H9 (cell line): ENCODE results near the gene PAQR4. TPM values are rescaled to one million over a fixed set of nuclear protein-coding genes. Genes with fewer than 3 reads are reported as not detected.

ENCODE experiments used
- DNase-seq: peaks from one replicate; pipeline ENCODE4 v3.0.0-alpha.2; 2017
- H2AFZ ChIP-seq: one replicate; pipeline ENCODE4 v1.6.1; 2013; ENCODE audit warnings: mild to moderate bottlenecking, low read length, control low read depth, moderate library complexity
- H2AK5ac ChIP-seq: 2 replicates; pipeline ENCODE4 v1.6.1; 2013; ENCODE audit warnings: low read length, control low read depth, mixed read lengths; ENCODE audit not compliant: insufficient read length
- H2BK120ac ChIP-seq: one replicate; pipeline ENCODE4 v1.6.1; 2013; ENCODE audit warnings: low read depth, mild to moderate bottlenecking, low read length, control low read depth, inconsistent platforms; ENCODE audit not compliant: poor library complexity, severe bottlenecking
- H2BK12ac ChIP-seq: 2 replicates; pipeline ENCODE4 v1.6.1; 2013; ENCODE audit warnings: low read length, control low read depth, mixed read lengths, low read depth; ENCODE audit not compliant: insufficient read length
- H2BK15ac ChIP-seq: 2 replicates; pipeline ENCODE4 v1.6.1; 2013; ENCODE audit warnings: low read depth, low read length, control low read depth
- H2BK20ac ChIP-seq: one replicate; pipeline ENCODE4 v1.6.1; 2013; ENCODE audit warnings: low read depth, mild to moderate bottlenecking, low read length, control low read depth, inconsistent platforms; ENCODE audit not compliant: poor library complexity, severe bottlenecking
- H2BK5ac ChIP-seq: 2 replicates; pipeline ENCODE4 v1.6.1; 2013; ENCODE audit warnings: low read length, control low read depth, mixed read lengths; ENCODE audit not compliant: insufficient read length
- H3K14ac ChIP-seq: 2 replicates; pipeline ENCODE4 v1.6.1; 2013; ENCODE audit warnings: low read length, control low read depth; ENCODE audit not compliant: insufficient read depth
- H3K18ac ChIP-seq: 2 replicates; pipeline ENCODE4 v1.6.1; 2013; ENCODE audit warnings: low read depth, mild to moderate bottlenecking, mixed read lengths, low read length, control low read depth; ENCODE audit not compliant: insufficient read length
- H3K23ac ChIP-seq: 2 replicates; pipeline ENCODE4 v1.6.1; 2013; ENCODE audit warnings: low read length, control low read depth, mixed read lengths, low read depth; ENCODE audit not compliant: insufficient read length
- H3K23me2 ChIP-seq: 2 replicates; pipeline ENCODE4 v1.6.1; 2013; ENCODE audit warnings: low read depth, mild to moderate bottlenecking, mixed read lengths, low read length, control low read depth; ENCODE audit not compliant: insufficient read length, poor library complexity, severe bottlenecking
- H3K27ac ChIP-seq: 2 replicates; pipeline ENCODE4 v1.5.1; 2013; ENCODE audit warnings: low read length, control low read depth, mixed read lengths, low read depth; ENCODE audit not compliant: insufficient read length
- H3K27me3 ChIP-seq: 2 replicates; pipeline ENCODE4 v1.6.1; 2013; ENCODE audit warnings: low read length, control low read depth, inconsistent platforms; ENCODE audit not compliant: insufficient read depth
- H3K4ac ChIP-seq: 2 replicates; pipeline ENCODE4 v1.6.1; 2013; ENCODE audit warnings: low read depth, mild to moderate bottlenecking, control low read depth, inconsistent platforms, low read length, moderate library complexity
- H3K4me1 ChIP-seq: 2 replicates; pipeline ENCODE4 v1.6.1; 2013; ENCODE audit warnings: low read length, control low read depth, inconsistent platforms; ENCODE audit not compliant: insufficient read depth
- H3K4me2 ChIP-seq: 2 replicates; pipeline ENCODE4 v1.6.1; 2013; ENCODE audit warnings: low read length, control low read depth, mixed read lengths; ENCODE audit not compliant: insufficient read length, insufficient read depth
- H3K56ac ChIP-seq: 2 replicates; pipeline ENCODE4 v1.6.1; 2013; ENCODE audit warnings: low read depth, mild to moderate bottlenecking, mixed read lengths, low read length, control low read depth; ENCODE audit not compliant: insufficient read length
- H3K79me1 ChIP-seq: 2 replicates; pipeline ENCODE4 v1.6.1; 2013; ENCODE audit warnings: low read depth, mild to moderate bottlenecking, moderate library complexity, low read length, control low read depth, inconsistent platforms; ENCODE audit not compliant: insufficient read depth, poor library complexity, severe bottlenecking
- H3K79me2 ChIP-seq: 2 replicates; pipeline ENCODE4 v1.6.1; 2013; ENCODE audit warnings: low read length, control low read depth, inconsistent platforms; ENCODE audit not compliant: insufficient read depth
- H3K9ac ChIP-seq: 2 replicates; pipeline ENCODE4 v1.6.1; 2013; ENCODE audit warnings: low read length, control low read depth, mixed read lengths; ENCODE audit not compliant: insufficient read length; ENCODE audit errors: extremely low read depth
- H3K9me3 ChIP-seq: one replicate; pipeline ENCODE4 v1.6.1; 2013; ENCODE audit warnings: low read depth, low read length, inconsistent platforms; ENCODE audit not compliant: control insufficient read depth
- H3T11ph ChIP-seq: one replicate; pipeline ENCODE4 v1.6.1; 2013; ENCODE audit warnings: mild to moderate bottlenecking, low read length, control low read depth, inconsistent platforms
- H4K20me1 ChIP-seq: one replicate; pipeline ENCODE4 v1.6.1; 2013; ENCODE audit not compliant: control insufficient read depth, insufficient read length, insufficient read depth
- H4K5ac ChIP-seq: 2 replicates; pipeline ENCODE4 v1.6.1; 2013; ENCODE audit warnings: low read depth, mild to moderate bottlenecking, mixed read lengths, low read length, control low read depth; ENCODE audit not compliant: insufficient read length
- H4K8ac ChIP-seq: replicated peaks from 2 replicates; pipeline ENCODE4 v1.6.1; 2013; ENCODE audit warnings: low read length, control low read depth, mixed read lengths, low read depth; ENCODE audit not compliant: insufficient read length
- H4K91ac ChIP-seq: 2 replicates; pipeline ENCODE4 v1.6.1; 2013; ENCODE audit warnings: low read depth, mild to moderate bottlenecking, moderate library complexity, mixed read lengths, low read length, control low read depth; ENCODE audit not compliant: insufficient read length
- H3K27ac Mint-ChIP-seq, 3 experiments: 2 replicates in 2 of 3; 3 replicates in 1 of 3; pipeline ENCODE4 v1.8.0; 2020 to 2021; ENCODE audit warnings: mixed read lengths in 3 of 3, mild to moderate bottlenecking in 1 of 3, moderate library complexity in 1 of 3
- H3K27me3 Mint-ChIP-seq: 2 replicates; pipeline ENCODE4 v1.8.0; 2021; ENCODE audit warnings: low read depth, mild to moderate bottlenecking, moderate library complexity, mixed read lengths
- H3K36me3 Mint-ChIP-seq, 3 experiments: 2 replicates in 2 of 3; 3 replicates in 1 of 3; pipeline ENCODE4 v1.8.0; 2020 to 2021; ENCODE audit warnings: low read depth in 3 of 3, mixed read lengths in 3 of 3; ENCODE audit not compliant: insufficient read depth in 1 of 3
- H3K4me1 Mint-ChIP-seq, 2 experiments: 2 replicates each; pipeline ENCODE4 v1.8.0; 2020; ENCODE audit warnings: mixed read lengths in 2 of 2
- H3K4me3 Mint-ChIP-seq, 2 experiments: 2 replicates in 1 of 2; 3 replicates in 1 of 2; pipeline ENCODE4 v1.8.0; 2020 to 2021; ENCODE audit warnings: mild to moderate bottlenecking in 2 of 2, mixed read lengths in 2 of 2, moderate library complexity in 1 of 2
- H3K9me3 Mint-ChIP-seq, 2 experiments: 2 replicates in 1 of 2; 3 replicates in 1 of 2; pipeline ENCODE4 v1.8.0; 2020; ENCODE audit warnings: mild to moderate bottlenecking in 2 of 2, mixed read lengths in 2 of 2, moderate library complexity in 1 of 2
- CTCF ChIP-seq: fragments of 200-600 bp; sonication (generic); conservative IDR thresholded peaks from 3 replicates; pipeline ENCODE4 v1.8.0; 2021; ENCODE audit warnings: antibody characterized with exemption, mild to moderate bottlenecking
- WGBS: extraction: QIAGEN DNeasy Blood & Tissue Kit; methylation state at CpG from one replicate; pipeline ENCODE4 v1.1.7; 2013; ENCODE audit warnings: missing lambda C conversion rate, low lambda C conversion rate, mixed read lengths; ENCODE audit not compliant: insufficient read length; ENCODE audit errors: extremely low coverage; 5-methylcytosine and 5-hydroxymethylcytosine counted together
- total RNA-seq: library from RNA; stranded (reverse); gene quantifications from 2 replicates; pipeline ENCODE4 v1.2.1, GENCODE V29; 2021

PAQR4 gene
- total RNA-seq, 1 experiment from 2014 or later: 32.1 TPM

- H2BK120ac ChIP-seq: no peak within 1 kb of the TSS
- H3K79me2 ChIP-seq: peaks cover 9% of the 10 kb centered on the region; the same call in 1 of the 2 replicates
- H2BK5ac ChIP-seq: no peak within 1 kb of the TSS
- H3K27me3 ChIP-seq: no peaks in the 10 kb centered on the region
- H3K4ac ChIP-seq: no peak within 1 kb of the TSS; the same call in 1 of the 2 replicates
- H3K23me2 ChIP-seq: peaks cover 33% of the 10 kb centered on the region
- no peak within 1 kb of the TSS for H2AK5ac ChIP-seq
- H2BK12ac ChIP-seq: no peak within 1 kb of the TSS
- H4K91ac ChIP-seq: no peak within 1 kb of the TSS
- H2AFZ ChIP-seq: no peak within 1 kb of the TSS
- no peaks in the 10 kb centered on the region for H4K20me1 ChIP-seq
- no peak within 1 kb of the TSS for H3K23ac ChIP-seq
- Mint-ChIP-seq H3K4me1 (peaks cover 34 to 64% of the 10 kb centered on the region in 2 experiments), H3K36me3 (peaks cover 17 to 37% (median 25%) of the 10 kb centered on the region in 3 experiments), H3K4me3 (peak within 1 kb of the TSS; percentile 93 to 96), H3K9me3 (no peaks in the 10 kb centered on the region; a peak in 2 of 5 replicates), H3K27ac (peak within 1 kb of the TSS; percentile 98 to 100 (median 99)), H3K27me3 (peaks cover 7% of the 10 kb centered on the region; the same call in 1 of the 2 replicates)
- no peak within 1 kb of the TSS for H3T11ph ChIP-seq
- peak within 1 kb of the TSS; percentile 64 for H3K27ac ChIP-seq
- peak within 1 kb of the TSS; percentile 51 for H3K4me2 ChIP-seq
- TF ChIP-seq CTCF: 0 out of 3 replicates have a peak, but pooled peaks have one; percentile 11
- H2BK20ac ChIP-seq: no peak within 1 kb of the TSS
- H4K8ac ChIP-seq: no peak within 1 kb of the TSS
- peaks cover 2% of the 10 kb centered on the region; the same call in 1 of the 2 replicates for H3K4me1 ChIP-seq
- peak within 1 kb of the TSS; percentile 89 for H3K18ac ChIP-seq
- H3K79me1 ChIP-seq: no peaks in the 10 kb centered on the region
- H3K14ac ChIP-seq: peak within 1 kb of the TSS; percentile 87
- no peaks in the 10 kb centered on the region for H3K9me3 ChIP-seq
- no peak within 1 kb of the TSS for H3K56ac ChIP-seq
- H3K9ac ChIP-seq: peak within 1 kb of the TSS; percentile 76
- DNase-seq: peak; percentile 83
- H2BK15ac ChIP-seq: no peak within 1 kb of the TSS
- WGBS: no CpG with 5 or more reads among the region's 49 CpGs
- no peak within 1 kb of the TSS for H4K5ac ChIP-seq
These were observed 51.1 kb downstream of the PAQR4 start, which contains the start of gene TNFRSF12A for GRCh38 chr16:3020247-3020603. Gene TNFRSF12A (plus strand): TSS chr16:3020368. CDS start chr16:3020398, 30 bp downstream.
